Measurements from ENCODE around the gene ZNF260. TPM values are rescaled to one million over a fixed set of nuclear protein-coding genes. Genes with fewer than 3 reads are reported as not detected.

The ZNF260 gene
- total and polyA plus RNA-seq, 2 of the 13 experiments (the other 11 are each of a cell fraction or from before 2014, with no cell fraction given), result 2.8 to 10.5 TPM

- no peak for TF ChIP-seq TSC22D2 (CRISPR knock-in tag; IDR thresholded peaks at IDR 0.05; ENCODE audit: borderline replicate concordance)
- TF ChIP-seq SOX13 (IDR thresholded peaks at IDR 0.05), result 0 out of 2 replicates have a peak, but pooled peaks have one; percentile 5
- peak in 1 of 2 experiments; percentile 13; a peak in 1 of 4 replicates for TF ChIP-seq SOX13 (CRISPR knock-in tag; conservative IDR thresholded peaks at IDR 0.05 in 1 of 2, IDR thresholded peaks at IDR 0.05 in 1 of 2)
- peak; percentile 39; the same call in 1 of the 2 replicates for TF ChIP-seq ZNF224 (CRISPR knock-in tag; IDR thresholded peaks at IDR 0.05)
- TF ChIP-seq ATF7 (IDR thresholded peaks at IDR 0.05), result no peak
- 0 out of 2 replicates have a peak, but pooled peaks have one; percentile 21 for TF ChIP-seq ATF7 (CRISPR knock-in tag; IDR thresholded peaks at IDR 0.05)
- no peak for TF ChIP-seq EZH2 (conservative IDR thresholded peaks at IDR 0.05; ENCODE audit: low read depth, low read length)
- TF ChIP-seq ZFAT (CRISPR knock-in tag; conservative IDR thresholded peaks at IDR 0.05), result 0 out of 2 replicates have a peak, but pooled peaks have one; percentile 47
- TF ChIP-seq SOX6 (IDR thresholded peaks at IDR 0.05), result no peak
- peak; percentile 61 for TF ChIP-seq SOX6 (CRISPR knock-in tag; IDR thresholded peaks at IDR 0.05)
- TF ChIP-seq, protein P1, sequence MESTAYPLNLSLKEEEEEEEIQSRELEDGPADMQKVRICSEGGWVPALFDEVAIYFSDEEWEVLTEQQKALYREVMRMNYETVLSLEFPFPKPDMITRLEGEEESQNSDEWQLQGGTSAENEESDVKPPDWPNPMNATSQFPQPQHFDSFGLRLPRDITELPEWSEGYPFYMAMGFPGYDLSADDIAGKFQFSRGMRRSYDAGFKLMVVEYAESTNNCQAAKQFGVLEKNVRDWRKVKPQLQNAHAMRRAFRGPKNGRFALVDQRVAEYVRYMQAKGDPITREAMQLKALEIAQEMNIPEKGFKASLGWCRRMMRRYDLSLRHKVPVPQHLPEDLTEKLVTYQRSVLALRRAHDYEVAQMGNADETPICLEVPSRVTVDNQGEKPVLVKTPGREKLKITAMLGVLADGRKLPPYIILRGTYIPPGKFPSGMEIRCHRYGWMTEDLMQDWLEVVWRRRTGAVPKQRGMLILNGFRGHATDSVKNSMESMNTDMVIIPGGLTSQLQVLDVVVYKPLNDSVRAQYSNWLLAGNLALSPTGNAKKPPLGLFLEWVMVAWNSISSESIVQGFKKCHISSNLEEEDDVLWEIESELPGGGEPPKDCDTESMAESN (CRISPR knock-in tag; conservative IDR thresholded peaks at IDR 0.05), result peak; percentile 85
- TF ChIP-seq MAX (IDR thresholded peaks at IDR 0.05), result peak; percentile 82
- peak; percentile 70; the same call in 1 of the 2 replicates for TF ChIP-seq ZNF275 (CRISPR knock-in tag; IDR thresholded peaks at IDR 0.05; ENCODE audit: borderline replicate concordance)
- TF ChIP-seq, protein P2, sequence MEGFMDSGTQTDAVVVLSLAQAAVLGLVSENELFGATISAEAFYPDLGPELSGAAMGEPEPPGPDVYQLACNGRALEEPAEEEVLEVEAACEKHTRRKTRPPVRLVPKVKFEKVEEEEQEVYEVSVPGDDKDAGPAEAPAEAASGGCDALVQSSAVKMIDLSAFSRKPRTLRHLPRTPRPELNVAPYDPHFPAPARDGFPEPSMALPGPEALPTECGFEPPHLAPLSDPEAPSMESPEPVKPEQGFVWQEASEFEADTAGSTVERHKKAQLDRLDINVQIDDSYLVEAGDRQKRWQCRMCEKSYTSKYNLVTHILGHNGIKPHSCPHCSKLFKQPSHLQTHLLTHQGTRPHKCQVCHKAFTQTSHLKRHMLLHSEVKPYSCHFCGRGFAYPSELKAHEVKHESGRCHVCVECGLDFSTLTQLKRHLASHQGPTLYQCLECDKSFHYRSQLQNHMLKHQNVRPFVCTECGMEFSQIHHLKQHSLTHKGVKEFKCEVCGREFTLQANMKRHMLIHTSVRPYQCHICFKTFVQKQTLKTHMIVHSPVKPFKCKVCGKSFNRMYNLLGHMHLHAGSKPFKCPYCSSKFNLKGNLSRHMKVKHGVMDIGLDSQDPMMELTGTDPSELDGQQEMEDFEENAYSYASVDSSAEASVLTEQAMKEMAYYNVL (CRISPR knock-in tag; IDR thresholded peaks at IDR 0.05; ENCODE audit: borderline replicate concordance), result 0 out of 2 replicates have a peak, but pooled peaks have one; percentile 17
- TF ChIP-seq ZNF510 (CRISPR knock-in tag; IDR thresholded peaks at IDR 0.05; ENCODE audit: low read depth), result no peak
- no peak; the same call in 1 of the 2 replicates for TF ChIP-seq STAT6 (CRISPR knock-in tag; IDR thresholded peaks at IDR 0.05; ENCODE audit: borderline replicate concordance)
- TF ChIP-seq DMAP1 (CRISPR knock-in tag; IDR thresholded peaks at IDR 0.05), result peak; percentile 67; the same call in 1 of the 2 replicates
- peak; percentile 37; the same call in 1 of the 2 replicates for TF ChIP-seq REPIN1 (CRISPR knock-in tag; IDR thresholded peaks at IDR 0.05; ENCODE audit: borderline replicate concordance, low read depth)
- peak; percentile 13; the same call in 1 of the 2 replicates for TF ChIP-seq STAG1 (CRISPR knock-in tag; IDR thresholded peaks at IDR 0.05)
- peak; percentile 66; the same call in 1 of the 2 replicates for TF ChIP-seq ZZZ3 (CRISPR knock-in tag; IDR thresholded peaks at IDR 0.05; ENCODE audit: borderline replicate concordance)
- TF ChIP-seq MYC (CRISPR knock-in tag; IDR thresholded peaks at IDR 0.05; ENCODE audit: borderline replicate concordance), result peak; percentile 90; the same call in 1 of the 2 replicates
Measured at GRCh38 chr19:36528194-36528920, at the start of gene ZNF260 (continued).

Measured in HepG2 (cell line).